AG08395 (cell line): ENCODE data around the gene MUC20.
"Not testable (repeated sequence)": the region's sequence is repeated elsewhere in the genome, so short reads cannot be mapped to it uniquely, and the experiment has no call there.

Source experiments
- DNase-seq: peaks from one replicate; pipeline ENCODE4 v3.0.0; 2012; ENCODE audit warnings: mixed read lengths, low spot score

Gene MUC20, protein sequence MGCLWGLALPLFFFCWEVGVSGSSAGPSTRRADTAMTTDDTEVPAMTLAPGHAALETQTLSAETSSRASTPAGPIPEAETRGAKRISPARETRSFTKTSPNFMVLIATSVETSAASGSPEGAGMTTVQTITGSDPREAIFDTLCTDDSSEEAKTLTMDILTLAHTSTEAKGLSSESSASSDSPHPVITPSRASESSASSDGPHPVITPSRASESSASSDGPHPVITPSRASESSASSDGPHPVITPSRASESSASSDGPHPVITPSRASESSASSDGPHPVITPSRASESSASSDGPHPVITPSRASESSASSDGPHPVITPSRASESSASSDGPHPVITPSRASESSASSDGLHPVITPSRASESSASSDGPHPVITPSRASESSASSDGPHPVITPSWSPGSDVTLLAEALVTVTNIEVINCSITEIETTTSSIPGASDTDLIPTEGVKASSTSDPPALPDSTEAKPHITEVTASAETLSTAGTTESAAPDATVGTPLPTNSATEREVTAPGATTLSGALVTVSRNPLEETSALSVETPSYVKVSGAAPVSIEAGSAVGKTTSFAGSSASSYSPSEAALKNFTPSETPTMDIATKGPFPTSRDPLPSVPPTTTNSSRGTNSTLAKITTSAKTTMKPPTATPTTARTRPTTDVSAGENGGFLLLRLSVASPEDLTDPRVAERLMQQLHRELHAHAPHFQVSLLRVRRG

GRCh38 chr3:195720831-195721506 is at the start of gene MUC20:
MUC20 (plus strand) TSS chr3:195720978; CDS start chr3:195721008, 30 bp downstream.
- DNase-seq: not testable (repeated sequence)

DNA sequence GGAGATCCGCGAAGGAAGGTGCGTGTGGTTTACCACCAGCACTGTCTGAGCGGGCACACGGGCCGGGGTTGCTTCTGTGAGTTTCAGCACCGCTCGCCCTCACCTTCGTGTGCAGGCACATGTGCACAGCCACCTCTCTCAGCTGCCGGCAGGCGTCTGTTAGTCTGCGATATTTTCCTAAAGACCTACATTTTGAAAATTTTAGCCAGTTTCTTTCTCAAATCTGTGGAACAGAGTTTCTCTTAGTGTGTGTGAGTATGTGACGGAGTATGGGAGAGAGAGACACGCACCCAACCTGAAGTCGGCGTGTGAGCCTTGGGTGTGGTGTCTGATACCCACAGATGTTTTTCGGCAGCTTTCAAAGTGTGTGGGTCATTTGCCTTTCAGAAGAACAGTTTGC is 49.5 kb upstream of the MUC20 start:
- DNase-seq: not testable (repeated sequence)

DNA sequence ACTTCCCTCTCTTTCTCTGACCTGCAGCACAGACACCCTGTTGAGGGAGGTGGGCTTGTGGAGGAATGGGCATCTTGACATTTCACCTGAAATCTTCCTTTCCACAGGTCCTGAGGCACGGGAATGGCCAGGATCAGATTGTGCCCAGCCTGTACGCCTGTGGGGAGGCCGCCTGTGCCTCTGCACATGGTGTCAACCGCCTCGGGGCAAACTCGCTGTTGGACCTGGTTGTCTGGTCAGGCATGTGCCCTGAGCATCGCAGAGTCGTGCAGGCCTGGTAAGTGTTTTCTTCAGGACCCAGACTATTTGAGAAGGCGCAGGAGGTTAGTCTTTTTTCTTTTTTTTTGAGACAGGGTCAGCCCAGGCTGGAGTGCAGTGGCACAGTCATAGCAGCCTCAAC is 47.1 kb upstream of the MUC20 start:
- not testable (repeated sequence) for DNase-seq

DNA sequence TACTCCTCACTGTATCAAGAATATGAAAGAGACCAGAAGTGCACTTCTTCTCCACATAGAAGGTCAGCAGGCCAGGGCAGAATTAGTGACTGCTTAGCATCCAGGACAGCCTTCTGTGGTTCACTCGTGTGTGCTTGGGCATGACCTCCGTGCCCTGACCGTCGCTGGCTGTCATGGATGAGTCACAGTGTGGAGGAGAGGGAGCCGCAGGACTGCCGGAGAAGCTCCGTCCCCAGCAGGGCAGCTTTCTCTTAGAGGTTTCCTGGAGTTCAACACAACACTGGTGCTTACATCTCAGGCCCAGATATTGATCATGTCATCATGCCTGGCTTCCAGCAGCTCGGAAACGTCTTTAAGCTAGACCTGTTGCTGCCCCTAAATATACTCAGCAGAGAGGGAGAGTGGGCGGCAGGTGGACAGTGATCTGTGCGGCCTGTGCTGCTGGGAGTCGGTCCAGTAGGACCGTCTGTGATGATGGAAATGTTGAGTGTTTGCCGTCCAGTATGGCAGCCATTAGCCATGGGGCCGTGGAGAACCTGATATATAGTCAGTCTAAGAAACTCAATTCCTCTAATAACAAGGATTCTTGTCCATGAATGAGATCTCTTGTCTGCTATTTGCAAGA is 42.3 kb upstream of the MUC20 start:
- DNase-seq: not testable (repeated sequence)

DNA sequence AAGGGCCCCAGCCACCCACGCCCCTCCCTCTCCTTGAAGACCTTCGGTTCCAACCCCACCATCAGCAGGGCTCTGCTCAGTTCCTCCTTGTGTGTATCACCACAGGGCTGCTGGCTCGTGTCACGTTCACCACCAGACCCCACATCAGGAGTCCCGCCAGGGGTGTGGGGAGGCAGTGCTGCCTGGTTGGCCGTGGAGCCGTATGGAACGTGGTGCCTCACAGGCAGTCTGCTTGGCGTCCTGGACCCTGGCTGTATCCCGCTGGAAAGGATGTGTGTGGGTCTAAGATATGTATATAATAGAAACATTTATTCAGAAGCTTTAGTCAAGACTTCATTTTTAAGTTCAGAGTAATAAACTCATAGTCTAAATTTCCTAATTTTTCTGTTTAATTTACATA is 40.1 kb upstream of the MUC20 start:
- DNase-seq: not testable (repeated sequence)

- not testable (repeated sequence) for DNase-seq
These were observed 39.2 kb upstream of the MUC20 start for GRCh38 chr3:195681458-195682103.

DNA sequence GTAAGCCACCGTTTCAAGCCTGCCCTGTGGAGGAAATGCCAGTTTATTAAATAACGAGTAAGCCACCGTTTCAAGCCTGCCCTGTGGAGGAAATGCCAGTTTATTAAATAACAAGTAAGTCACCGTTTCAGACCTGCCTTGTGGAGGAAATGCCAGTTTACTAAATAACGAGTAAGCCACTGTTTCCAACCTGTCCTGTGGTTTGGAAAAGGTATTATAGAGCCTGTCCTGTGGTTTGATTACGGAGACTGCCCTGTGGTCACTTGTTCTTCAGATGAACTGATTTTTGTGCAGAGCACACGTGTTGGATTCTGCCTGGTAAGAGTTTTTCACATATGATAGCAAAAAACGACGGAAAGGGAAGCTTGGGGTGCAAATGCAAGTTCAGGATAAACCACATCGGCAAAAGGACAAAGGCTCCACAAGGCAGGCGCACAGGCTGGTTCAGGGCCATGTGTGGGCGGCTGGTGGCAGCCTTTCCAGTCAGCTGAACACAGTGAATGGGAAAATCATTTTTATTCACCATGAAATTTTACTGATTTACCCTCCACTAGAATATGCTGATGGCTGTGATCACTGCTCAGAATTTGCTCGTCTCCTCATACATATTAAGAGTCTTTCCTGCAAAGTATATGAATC is 38.6 kb upstream of the MUC20 start:
- not testable (repeated sequence) for DNase-seq

GRCh38 chr3:195683722-195684526 is 36.9 kb upstream of the MUC20 start:
- DNase-seq: not testable (repeated sequence)

- not testable (repeated sequence) for DNase-seq
These were observed 36.1 kb upstream of the MUC20 start for GRCh38 chr3:195684527-195685257.

DNA sequence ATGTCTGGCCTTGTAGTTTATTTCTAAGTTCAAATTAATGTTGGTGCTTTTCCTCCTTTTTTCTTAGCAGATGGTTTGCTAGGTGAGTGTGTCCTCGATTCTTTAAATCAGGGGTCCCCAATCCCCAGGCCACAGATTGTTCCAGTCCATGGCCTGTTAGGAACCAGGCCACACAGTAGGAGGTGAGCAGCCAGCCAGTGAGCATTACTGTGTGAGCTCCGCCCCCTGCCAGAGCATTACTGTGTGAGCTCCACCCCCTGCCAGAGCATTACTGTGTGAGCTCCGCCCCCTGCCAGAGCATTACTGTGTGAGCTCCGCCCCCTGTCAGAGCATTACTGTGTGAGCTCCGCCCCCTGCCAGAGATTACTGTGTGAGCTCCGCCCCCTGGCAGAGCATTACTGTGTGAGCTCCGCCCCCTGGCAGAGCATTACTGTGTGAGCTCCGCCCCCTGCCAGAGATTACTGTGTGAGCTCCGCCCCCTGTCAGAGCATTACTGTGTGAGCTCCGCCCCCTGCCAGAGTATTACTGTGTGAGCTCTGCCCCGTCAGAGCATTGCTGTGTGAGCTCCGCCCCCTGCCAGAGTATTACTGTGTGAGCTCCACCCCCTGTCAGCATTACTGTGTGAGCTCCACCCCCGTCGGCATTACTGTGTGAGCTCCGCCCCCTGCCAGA is 34.1 kb upstream of the MUC20 start:
- not testable (repeated sequence) for DNase-seq

- DNase-seq: not testable (repeated sequence)
These were observed 33.5 kb upstream of the MUC20 start for GRCh38 chr3:195687209-195687760.

GRCh38 chr3:195688471-195689183 is 32.2 kb upstream of the MUC20 start:
- not testable (repeated sequence) for DNase-seq

GRCh38 chr3:195689184-195690070 is 31.4 kb upstream of the MUC20 start:
- DNase-seq: not testable (repeated sequence)

GRCh38 chr3:195690951-195691350 is 29.8 kb upstream of the MUC20 start:
- no peak for DNase-seq

DNA sequence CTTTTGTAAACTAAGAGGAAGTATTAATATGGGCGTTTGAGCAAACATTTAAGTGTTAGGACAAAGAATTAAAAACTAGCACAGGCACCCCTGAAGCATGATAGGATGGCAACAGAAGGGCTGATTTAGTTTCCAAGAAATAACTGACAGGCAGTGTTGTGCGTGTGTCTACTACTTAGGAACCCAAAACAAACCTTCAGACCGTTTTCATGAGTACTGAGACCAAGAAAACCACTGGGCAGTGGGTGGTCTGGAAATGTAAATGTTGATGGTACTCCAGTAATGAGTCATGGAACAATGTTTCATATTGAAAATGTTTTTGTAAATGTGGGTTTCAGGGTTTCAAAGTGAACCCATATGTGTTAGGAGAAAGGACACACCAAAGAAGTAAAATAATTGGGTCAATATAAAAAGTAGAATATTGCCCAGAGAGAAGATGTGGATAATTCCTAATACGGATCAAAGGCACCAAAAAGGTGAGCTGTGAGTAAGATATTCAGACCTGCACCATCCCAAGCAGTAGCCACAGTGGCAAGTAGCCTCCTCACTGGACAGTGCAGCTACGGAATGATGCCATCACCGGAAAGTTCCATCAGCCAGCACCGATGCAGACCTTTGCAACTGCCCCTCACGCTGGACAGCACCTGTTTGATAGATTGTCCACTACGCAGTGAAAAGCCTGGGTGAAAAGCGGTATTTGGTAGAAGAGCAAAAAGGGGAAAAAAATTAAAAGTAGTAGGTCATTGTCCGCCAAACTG is 29.0 kb upstream of the MUC20 start:
- DNase-seq: not testable (repeated sequence)

DNA sequence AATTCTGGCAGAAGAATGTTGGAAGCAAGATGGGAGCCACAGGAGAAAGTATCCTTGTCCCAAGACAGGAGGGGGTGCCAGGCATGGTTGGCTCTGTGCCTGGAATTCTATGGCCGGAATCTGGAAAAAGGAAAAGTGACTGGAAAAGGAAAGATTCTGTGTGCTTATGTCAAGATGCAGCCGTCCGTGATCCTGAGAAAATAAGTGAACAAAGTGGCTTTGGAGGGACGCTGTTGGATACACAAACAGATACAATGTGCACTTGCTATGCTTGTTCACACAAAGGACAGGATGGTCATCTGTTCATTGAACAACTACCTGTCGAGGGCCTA is 28.5 kb upstream of the MUC20 start:
- no peak for DNase-seq
